Endometrium (tissue), 2 donors: ENCODE measurements around the gene MATN3.

Source experiments
- FAIRE-seq: peaks from 2 replicates; lab custom pipeline; 2012; peaks lifted over from hg19 to GRCh38; lab: Jason Lieb, UNC
- donor health status: control.
- donor health status: control.

MATN3 gene

GRCh38 chr2:20037660-20038059 lies 25.2 kb upstream of the MATN3 start:
- no peak for FAIRE-seq

GRCh38 chr2:20035955-20036666 lies 23.6 kb upstream of the MATN3 start:
- FAIRE-seq: no peak

- no peak for FAIRE-seq
Observed at GRCh38 chr2:20034821-20035220, 22.4 kb upstream of the MATN3 start.

DNA sequence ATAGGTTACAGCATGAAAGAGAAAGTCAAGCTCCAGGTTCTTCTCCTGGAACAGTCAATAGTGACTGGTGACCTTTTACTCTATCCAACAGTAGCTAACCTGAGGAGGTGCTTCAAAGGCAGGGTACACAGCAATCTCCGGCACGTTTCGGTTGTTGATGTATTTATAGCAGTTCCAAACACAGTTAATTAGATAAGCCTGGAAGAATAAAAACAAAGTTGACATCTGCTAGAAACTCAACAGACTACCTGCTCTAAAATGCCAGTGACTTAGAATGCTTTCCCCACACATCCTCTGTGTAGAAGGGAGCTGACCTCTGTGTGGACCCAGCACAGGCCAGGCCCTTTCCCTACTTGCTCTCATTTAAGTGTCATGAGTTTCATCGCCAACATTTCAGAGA lies 21.8 kb upstream of the MATN3 start:
- FAIRE-seq: no peak

GRCh38 chr2:20033322-20033721 lies 20.9 kb upstream of the MATN3 start:
- no peak for FAIRE-seq

DNA sequence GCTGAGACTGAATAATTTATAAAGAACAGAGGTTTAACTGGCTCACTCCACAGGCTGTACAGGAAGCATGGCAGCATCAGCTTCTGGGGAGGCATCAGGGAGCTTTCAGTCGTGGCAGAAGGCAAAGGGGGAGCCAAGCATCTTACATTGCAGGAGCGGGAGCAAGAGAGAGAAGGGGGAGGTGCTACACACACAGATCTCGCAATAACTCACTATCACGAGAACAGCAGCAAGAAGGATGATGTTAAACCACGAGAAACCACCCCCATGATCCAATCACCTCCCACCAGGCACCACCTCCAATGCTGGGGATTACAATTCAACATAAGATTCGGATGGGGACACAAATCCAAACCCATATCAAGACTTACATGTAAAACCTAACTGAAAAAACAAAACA lies 17.8 kb upstream of the MATN3 start:
- no peak for FAIRE-seq

GRCh38 chr2:20027705-20028434 lies 15.4 kb upstream of the MATN3 start:
- no peak for FAIRE-seq

DNA sequence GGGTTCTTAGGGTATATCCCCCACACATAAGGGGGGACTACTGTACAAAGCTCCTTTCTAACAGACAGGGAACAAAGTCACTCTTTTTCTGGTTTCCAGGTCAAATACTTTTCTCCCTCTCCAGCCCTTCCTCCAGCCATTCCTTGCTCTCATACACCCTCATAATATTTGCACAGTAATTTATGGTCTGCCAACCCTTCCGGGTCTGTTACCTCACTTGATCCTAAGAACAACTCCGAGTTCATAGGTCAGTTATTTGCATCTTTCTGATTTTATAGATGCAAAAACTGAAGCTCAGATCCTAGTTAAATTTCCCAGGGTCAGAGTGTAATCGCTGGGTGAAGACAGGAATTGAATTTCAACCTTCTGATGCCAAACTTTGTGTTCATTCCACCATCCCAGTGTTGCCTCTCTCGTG lies 14.8 kb upstream of the MATN3 start:
- FAIRE-seq: no peak

DNA sequence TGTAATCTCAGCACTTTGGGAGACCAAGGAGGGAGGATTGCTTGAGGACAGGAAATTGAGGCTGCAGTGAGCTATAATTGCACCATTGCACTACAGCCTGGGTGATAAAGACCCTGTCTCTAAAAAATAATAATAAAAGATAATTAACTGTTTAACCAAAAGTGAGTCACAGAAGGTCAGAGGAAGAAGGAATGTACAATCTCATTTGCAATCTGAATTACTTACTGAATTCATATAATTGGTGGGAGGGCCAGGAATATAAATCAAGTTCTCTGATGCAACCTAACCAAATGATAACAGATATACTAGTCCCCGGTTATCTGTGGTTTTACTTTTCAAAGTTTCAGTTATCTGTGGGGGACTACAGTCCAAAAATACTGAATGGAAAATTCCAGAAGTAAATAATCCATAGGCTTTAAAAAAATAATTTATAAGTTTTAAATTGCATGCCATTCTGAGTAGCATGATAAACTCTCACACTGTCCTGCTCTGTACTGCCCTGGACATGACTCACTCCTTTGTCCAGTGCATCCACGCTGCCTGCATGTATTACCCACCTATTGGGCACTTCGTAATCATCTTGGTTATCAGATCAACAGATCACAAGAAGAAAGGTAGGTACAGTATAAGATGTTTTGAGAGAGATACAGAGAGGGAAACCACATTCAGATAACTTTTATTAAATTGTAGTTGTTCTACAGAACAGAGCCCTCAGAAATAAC lies 12.8 kb upstream of the MATN3 start:
- no peak for FAIRE-seq

DNA sequence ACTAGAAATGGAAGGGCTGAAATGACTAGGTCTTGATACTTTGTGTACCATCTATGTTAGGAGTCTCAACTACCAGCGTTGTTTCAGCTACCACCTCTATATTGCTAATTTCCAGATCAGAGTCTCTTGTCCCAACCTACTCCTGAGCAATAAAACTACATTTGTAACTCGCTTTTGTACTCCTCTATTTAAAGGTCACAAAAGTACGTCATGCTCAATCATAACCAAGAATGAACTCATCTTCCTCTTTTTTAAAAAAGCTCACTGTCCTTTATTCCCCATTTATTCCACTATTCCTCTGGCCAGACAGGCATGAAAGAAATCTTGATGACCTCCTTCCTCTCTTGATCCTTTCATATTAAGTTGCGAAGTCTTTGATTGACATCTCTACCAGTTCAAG lies 11.2 kb upstream of the MATN3 start:
- FAIRE-seq: no peak

- FAIRE-seq: no peak
Observed at GRCh38 chr2:20021405-20022009, 9.0 kb upstream of the MATN3 start.

GRCh38 chr2:20019747-20020146 lies 7.3 kb upstream of the MATN3 start:
- no peak for FAIRE-seq

DNA sequence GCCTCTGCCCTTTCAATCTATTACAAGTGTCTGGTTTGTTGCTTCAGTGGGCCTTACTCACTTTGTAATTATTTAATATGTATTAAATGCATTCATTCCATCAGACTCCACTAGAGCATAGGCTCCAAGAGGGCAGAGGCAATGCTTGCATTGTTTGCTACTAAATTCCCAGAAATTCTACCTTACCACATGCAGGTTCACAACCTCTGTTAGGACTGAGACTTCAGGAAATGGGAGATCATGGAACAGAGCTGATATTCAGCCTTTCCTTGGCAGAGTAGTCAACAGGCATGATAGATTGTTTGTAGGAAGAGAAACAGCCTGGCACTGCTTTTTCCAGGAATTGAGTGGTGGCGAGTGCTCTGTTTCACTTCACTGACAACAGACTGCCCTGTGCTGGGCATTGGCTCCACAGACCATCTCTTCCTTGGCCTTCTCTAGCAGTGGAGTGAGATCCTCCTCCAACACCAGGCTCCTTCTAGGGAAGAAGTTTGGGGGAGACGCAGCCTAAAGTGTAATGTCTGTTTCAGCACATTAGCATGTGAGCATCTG lies 6.2 kb upstream of the MATN3 start:
- FAIRE-seq: no peak

- no peak for FAIRE-seq
Observed at GRCh38 chr2:20016346-20016745, 3.9 kb upstream of the MATN3 start.

DNA sequence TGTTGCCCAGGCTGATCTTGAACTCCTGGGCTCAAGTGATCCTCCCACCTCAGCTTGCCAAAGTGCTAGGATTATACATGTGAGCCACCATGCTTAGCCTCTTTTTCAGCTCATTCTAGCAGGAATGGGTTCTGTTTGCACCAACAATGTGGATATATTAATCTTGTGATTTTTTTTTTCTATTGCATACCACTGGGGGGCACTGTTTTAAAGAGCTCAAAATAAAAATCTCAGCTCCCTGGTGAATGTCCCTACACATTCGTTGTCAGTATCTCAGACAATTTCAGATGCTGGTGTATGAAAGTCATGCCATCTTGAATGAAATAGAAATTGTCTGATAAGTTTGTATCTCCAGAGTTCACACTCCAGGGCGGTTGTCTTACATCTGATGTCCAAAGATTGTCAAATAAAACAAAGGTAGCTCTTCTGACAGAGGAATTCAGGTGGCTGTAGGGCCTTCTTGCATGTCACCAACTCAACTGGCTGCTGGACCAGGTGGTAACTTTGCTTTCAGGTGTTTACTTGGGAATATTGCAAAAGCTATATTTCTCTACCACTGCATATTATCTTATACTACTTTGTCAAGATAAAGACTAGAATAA lies 3.1 kb upstream of the MATN3 start:
- peak; percentile 77 for FAIRE-seq

DNA sequence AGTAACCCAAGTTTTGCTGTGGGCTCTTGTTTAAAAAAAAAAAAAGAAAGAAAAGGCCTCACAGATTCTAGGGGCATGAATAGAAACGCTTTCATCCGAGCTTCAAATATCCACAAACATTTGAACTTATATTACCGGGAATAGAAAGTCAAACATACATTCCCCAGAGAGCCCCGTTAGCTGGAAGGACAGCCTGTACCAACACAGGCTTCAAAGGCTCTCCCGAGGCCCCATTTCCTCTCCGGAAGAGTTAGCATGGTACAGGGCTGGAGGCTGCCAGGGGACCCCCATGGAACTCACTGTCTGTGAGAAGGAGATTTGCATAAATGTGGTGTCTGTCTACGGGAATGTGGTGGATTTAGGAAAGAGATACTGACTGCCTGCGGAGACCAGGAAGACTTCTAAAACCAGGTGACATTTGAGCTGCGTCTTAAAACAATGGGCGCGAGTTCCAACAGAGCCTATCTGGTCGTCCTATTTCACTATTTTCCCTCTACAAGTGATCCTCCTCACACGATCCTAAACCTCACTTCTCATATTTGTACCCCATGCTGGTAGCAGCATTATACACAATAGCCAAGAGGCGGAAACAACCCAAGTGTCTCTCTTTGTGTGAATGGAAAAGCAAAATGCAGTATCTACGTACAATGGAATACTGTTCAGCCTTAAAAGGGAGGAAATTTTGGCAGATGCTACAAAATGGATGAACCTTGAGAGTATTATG lies 820 bp upstream of the MATN3 start:
- no peak for FAIRE-seq

- no peak for FAIRE-seq
Observed at GRCh38 chr2:20012032-20012281, 511 bp downstream of the MATN3 start.

DNA sequence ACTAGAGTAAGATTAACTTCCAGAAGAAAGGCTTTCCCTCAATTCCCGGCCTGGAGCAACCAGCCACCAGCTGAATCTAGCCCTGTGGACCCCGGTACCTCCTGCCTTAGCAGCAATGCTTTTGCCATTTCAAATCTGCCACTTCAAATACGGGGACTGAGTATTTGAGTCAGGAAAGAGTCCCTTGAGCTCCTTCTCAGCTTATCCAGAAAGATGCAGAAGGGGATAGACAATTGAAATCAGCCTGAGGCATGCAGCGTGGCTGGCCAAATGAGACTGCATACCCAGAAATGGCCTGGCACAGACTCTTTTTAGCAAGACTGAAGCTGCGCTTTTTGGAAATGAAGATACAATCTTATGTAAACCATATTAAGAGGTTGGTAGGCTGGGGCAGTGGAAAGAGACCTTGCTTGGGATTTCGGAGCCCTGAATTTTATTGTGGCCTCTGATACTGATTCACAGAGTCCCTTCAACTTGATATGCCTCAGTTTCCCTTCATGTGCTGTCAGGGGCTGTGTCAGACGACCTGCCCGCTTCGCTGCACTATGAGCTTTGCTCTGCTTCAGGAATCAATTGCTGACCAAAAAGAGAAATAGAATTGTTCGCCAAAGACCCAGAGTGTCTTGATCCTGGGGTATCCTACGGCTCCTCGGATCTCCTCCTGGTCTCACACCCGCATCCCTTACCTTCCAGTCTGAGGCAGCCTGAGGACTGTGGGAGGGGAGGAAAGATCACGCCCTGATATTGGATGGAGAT lies 1.0 kb downstream of the MATN3 start:
- no peak for FAIRE-seq

DNA sequence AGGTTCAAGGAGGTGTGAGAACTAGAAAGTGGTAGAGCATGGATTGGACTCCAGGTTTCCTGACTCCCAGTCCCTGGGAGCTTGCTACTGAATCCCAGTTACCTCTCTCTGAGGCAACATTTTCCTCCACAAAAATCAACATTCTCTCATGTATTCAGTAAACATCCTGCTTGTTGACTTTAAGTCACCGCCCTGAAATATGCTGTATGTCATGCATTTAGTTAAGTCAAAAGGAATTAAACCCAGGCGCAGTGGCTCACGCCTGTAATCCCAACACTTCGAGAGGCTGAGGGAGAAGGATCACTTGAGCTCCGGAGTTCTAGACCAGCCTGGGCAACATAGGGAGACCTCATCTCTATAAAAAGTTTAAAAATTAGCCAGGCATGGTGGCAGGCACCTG lies 3.8 kb downstream of the MATN3 start:
- no peak for FAIRE-seq

- FAIRE-seq: no peak
Observed at GRCh38 chr2:20005891-20006470, 6.5 kb downstream of the MATN3 start.
